ENCODE data around the gene ANAPC16. TPM values are rescaled to one million over a fixed set of nuclear protein-coding genes. Genes with fewer than 3 reads are reported as not detected.
"Not testable (repeated sequence)": the region's sequence is repeated elsewhere in the genome, so short reads cannot be mapped to it uniquely, and the experiment has no call there.

Gene ANAPC16
- total RNA-seq, 1 donor from 2014 or later: 166 TPM

DNA sequence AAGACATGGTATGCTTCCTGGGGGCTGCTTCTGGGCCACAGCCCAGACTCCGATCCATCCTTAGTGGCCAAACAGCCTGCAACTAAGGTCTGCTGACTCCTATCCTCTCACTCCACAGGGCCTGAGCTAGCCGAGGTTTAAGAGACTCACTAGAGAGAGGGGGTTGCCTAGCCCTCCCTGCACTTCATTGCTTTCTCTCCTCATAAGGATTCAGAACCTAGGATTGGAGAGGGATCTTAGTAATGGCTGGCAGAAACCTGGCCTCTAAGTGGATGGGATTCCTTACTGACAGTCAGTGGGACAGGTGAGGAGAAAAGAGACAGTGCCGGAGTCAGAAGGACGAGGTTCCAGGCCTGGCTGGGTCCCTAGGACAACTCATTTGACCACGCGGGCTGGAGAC, 49.7 kb downstream of the ANAPC16 start:
- no peak overlapping the region for H3K4me3 ChIP-seq (ENCODE audit: low read depth, low read length)
- TF ChIP-seq, protein P1, sequence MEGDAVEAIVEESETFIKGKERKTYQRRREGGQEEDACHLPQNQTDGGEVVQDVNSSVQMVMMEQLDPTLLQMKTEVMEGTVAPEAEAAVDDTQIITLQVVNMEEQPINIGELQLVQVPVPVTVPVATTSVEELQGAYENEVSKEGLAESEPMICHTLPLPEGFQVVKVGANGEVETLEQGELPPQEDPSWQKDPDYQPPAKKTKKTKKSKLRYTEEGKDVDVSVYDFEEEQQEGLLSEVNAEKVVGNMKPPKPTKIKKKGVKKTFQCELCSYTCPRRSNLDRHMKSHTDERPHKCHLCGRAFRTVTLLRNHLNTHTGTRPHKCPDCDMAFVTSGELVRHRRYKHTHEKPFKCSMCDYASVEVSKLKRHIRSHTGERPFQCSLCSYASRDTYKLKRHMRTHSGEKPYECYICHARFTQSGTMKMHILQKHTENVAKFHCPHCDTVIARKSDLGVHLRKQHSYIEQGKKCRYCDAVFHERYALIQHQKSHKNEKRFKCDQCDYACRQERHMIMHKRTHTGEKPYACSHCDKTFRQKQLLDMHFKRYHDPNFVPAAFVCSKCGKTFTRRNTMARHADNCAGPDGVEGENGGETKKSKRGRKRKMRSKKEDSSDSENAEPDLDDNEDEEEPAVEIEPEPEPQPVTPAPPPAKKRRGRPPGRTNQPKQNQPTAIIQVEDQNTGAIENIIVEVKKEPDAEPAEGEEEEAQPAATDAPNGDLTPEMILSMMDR (IDR thresholded peaks at IDR 0.05; ENCODE audit: insufficient read depth, low read length, severe bottlenecking): no peak
- no peaks in the 10 kb centered on the region for H3K36me3 ChIP-seq (ENCODE audit: control insufficient read depth, insufficient read depth, low read length)
- FAIRE-seq (no peak), DNase-seq (ENCODE audit: low read depth) (no peak)
- no peaks in the 10 kb centered on the region for H3K27me3 ChIP-seq (ENCODE audit: control insufficient read depth, insufficient read depth, low read length)

DNA sequence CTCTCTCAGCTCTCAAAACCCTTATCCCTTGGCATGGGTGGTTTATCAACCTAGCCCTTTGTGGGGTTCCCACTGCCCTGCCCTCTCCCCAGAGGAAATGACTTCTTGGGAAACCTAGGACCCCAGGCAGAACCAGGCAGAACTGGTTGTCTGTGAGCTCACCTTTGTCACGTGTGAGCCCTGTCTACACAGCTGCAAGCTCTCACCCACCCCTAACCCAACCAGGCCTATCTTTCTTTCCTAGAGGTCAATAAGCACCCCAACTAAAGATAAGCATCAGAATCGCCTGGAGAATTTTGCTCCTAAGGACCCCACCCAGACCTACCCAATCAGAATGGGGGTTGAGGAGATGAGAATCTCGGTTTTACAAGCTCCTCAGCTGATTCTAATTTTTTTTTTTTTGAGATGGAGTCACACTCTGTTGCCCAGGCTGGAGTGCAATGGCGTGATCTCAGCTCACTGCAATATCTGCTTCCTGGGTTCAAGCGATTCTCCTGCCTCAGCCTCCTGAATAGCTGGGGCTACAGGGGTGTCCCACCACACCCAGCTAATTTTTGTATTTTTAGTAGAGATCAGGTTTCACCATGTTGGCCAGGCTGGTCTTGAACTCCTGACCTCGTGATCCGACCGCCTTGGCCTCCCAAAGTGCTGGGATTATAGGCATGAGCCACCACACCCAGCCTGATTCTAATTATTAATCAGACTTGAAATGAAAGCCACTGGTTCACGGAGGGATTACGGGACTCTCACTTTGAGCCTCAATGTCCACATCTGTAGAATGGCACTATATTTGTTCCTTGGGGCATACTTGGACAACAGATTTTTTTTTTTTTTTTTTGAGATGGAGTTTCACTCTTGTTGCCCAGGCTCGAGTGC, 50.4 kb downstream of the ANAPC16 start:
- FAIRE-seq: no peak
- H3K36me3 ChIP-seq (ENCODE audit: control insufficient read depth, insufficient read depth, low read length): no peaks in the 10 kb centered on the region
- no peak overlapping the region for H3K4me3 ChIP-seq (ENCODE audit: low read depth, low read length)
- TF ChIP-seq, protein P1 (IDR thresholded peaks at IDR 0.05; ENCODE audit: insufficient read depth, low read length, severe bottlenecking): no peak
- no peaks in the 10 kb centered on the region for H3K27me3 ChIP-seq (ENCODE audit: control insufficient read depth, insufficient read depth, low read length)
- no peak for DNase-seq (ENCODE audit: low read depth)

DNA sequence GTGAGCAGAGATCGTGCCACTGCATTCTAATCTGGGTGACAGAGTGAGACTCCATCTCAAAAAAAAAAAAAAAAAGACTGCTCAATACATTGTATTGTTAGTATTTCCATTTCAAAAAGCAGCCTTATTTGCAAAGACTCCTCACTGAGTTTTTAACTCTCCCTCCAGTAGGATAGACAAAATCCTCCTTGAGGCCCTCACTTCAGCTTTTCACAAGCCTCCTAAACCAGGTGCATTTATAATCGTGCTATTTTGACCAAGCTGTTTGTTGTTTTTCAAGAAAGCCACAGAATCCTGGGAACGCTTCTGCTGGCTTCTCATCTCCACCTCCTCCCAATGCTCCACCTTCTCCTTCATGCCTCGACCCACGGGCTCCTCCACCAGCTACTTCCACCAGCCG, 51.6 kb downstream of the ANAPC16 start:
- TF ChIP-seq, protein P1 (IDR thresholded peaks at IDR 0.05; ENCODE audit: insufficient read depth, low read length, severe bottlenecking): no peak
- FAIRE-seq: no peak
- no peak for DNase-seq (ENCODE audit: low read depth)
- H3K27me3 ChIP-seq (ENCODE audit: control insufficient read depth, insufficient read depth, low read length): no peaks in the 10 kb centered on the region
- no peak overlapping the region for H3K4me3 ChIP-seq (ENCODE audit: low read depth, low read length)
- no peaks in the 10 kb centered on the region for H3K36me3 ChIP-seq (ENCODE audit: control insufficient read depth, insufficient read depth, low read length)

DNA sequence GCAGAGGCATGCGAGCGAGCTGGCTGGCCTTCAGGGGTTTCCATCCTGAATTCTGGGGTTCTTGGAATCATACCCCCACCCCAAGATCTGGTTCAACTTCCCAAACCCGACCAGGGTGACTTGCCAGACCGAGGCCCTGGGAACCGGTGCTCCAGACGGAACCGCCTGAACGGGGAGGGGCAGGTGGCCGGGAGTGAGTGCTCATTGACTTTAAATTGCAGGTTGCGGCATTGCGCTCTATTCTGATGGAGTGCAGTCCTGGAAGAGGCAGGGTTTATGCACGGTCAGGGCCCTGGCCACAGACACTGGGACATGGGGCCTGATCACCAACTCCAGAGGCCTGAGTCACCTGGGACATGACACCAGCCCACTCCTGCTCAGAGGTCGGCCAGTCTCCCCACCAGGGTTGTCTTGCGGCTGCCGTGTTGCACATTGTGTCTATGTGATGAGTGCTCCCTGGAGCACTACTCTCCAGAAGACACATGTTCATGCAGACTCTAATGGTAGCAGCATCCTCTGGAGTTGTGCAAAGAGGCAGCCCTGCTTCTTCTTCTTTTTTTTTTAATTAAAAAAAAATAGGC, 52.1 kb downstream of the ANAPC16 start:
- DNase-seq (ENCODE audit: low read depth) (no peak), FAIRE-seq (no peak)
- no peaks in the 10 kb centered on the region for H3K27me3 ChIP-seq (ENCODE audit: control insufficient read depth, insufficient read depth, low read length)
- no peaks in the 10 kb centered on the region for H3K36me3 ChIP-seq (ENCODE audit: control insufficient read depth, insufficient read depth, low read length)
- no peak overlapping the region for H3K4me3 ChIP-seq (ENCODE audit: low read depth, low read length)
- TF ChIP-seq, protein P1 (IDR thresholded peaks at IDR 0.05; ENCODE audit: insufficient read depth, low read length, severe bottlenecking): no peak

DNA sequence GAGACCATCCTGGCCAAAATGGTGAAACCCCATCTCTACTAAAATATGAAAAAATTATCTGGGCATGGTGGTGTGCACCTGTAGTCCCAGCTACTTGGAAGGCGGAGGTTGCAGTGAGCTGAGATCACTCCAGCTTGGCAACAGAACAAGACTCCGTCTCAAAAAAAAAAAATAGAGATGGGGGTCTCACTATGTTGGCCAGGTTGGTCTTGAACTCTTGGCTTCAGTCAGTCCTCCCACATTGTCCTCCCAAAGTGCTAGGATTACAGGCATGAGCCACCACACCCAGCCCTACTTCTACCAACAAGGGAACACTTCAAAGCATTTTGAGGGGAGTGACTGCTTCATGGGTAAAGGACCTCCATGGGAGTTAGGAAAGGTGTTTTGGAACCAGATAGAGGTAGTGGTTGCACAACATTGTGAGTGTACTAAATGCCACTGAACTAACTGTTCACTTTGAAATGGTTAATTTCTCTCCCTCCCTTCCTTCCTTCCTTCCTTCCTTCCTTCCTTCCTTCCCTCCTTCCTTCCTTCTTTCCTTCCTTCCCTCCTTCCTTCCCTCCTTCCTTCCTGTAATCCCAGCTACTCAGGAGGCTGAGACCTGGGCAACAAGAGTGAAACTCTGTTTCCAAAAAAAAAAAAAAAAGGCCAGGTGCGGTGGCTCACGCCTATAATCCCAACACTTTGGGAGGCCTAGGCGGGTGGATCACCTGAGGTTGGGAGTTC, 52.8 kb downstream of the ANAPC16 start:
- H3K4me3 ChIP-seq (ENCODE audit: low read depth, low read length); DNase-seq (ENCODE audit: low read depth); FAIRE-seq; H3K27me3 ChIP-seq (ENCODE audit: control insufficient read depth, insufficient read depth, low read length); H3K36me3 ChIP-seq (ENCODE audit: control insufficient read depth, insufficient read depth, low read length): not testable (repeated sequence)
